GM21576 (cell line): Measurements from ENCODE around the gene GGT6.

Experiments used
- ATAC-seq: cut with Tn5 transposase; IDR thresholded peaks from one replicate; pipeline ENCODE4 v1.9.1; 2021; ENCODE audit warnings: mild to moderate bottlenecking, moderate library complexity; ENCODE audit not compliant: unreplicated experiment

Gene GGT6

DNA sequence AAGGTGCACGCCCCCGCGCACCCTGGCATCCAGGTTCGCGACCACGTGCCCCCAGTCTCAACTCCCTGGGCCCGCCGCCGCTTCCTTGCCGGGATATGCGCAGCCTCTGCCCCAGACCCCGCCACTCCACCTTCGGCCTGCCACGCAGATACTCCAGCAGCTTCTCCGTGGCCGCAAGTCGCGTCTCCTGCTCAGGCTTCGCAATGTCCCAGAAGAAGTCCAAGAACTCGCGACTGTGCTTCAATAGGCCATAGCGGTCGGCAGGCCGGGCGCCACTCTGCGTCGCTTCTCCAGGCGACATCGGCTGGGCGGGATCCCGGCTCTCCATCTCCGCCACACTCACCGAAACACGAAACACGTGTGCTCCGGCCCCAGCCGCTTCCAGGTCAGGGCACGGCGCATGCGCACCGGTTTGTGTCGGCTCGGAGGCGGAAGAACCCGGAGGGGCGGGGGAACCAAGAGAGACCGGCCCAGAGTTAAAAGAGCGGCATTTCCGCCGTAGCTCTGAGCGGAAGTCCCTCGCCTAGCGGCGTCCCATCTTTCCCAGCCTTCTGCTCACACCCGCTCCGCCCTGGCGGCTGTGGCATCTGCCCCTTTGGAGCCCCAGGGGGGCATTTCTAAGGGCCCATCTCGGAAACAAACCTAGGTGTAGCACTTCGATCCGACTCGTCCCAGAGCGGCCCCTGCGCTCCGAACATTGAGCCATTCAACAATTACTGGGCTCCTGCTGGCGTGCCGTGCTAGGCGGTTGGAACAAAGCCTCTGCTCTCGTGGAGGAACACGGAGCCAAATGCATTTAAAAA lies 5.2 kb downstream of the GGT6 start, which contains the start of gene MYBBP1A:
MYBBP1A (minus strand) TSS at position 388 of the 803 bp plus-strand sequence; CDS start at position 328, 60 bp downstream.
- ATAC-seq, result peak; percentile 73

GRCh38 chr17:4554441-4554996 lies 5.9 kb downstream of the GGT6 start:
- no peak for ATAC-seq

DNA sequence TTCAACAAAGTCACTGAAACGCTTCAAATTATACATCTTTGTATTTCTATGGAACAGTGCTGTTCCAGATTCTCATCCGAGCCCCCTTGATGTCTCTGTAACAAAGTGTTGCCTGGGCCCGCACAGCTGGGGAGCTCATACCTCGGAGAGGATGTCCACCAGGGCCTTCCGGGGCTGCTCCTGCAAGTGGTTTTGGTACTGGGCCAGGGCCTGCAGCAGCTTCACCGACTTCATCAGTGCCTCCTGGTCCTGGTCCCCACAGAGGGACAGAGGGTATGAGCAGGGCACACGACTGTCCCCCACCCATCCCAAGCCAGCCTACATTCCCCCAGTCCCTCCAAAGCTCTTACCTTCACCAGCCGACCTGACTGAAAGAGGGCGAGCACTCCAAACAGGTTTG lies 6.7 kb downstream of the GGT6 start:
- ATAC-seq, result no peak

GRCh38 chr17:4551796-4552525 lies 8.4 kb downstream of the GGT6 start:
- no peak for ATAC-seq

GRCh38 chr17:4551141-4551540 lies 9.2 kb downstream of the GGT6 start:
- no peak for ATAC-seq

DNA sequence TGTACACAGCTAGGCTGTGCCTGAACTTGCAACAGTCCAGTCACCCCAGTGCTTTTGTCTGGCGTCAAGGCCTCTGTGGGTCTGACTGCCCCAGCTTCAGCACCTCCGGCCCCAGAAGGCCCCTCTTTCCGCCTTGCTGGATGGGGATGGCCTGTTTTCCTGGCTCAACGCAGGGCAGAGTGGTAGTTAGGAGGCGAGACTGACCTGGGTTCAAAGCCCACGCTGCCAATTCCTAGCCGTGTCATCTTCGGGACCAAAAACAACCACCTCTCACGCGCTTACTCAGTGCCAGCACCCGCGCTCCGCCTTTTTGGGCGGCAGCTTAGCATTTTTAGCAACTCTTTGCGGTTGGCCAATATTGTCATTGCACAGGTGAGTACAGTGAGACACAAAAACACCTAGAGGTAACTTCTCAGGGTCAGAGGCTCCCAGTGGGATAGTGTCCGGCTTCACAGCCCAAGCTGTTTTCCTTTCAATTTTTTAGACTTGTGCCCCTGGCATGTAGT lies 9.8 kb downstream of the GGT6 start:
- no peak for ATAC-seq

- ATAC-seq, result no peak
These were observed 10.4 kb downstream of the GGT6 start for GRCh38 chr17:4549781-4550533.

GRCh38 chr17:4548721-4549531 lies 11.5 kb downstream of the GGT6 start:
- ATAC-seq, result no peak

GRCh38 chr17:4548061-4548461 lies 12.3 kb downstream of the GGT6 start:
- ATAC-seq, result no peak

- ATAC-seq, result no peak
These were observed 13.1 kb downstream of the GGT6 start for GRCh38 chr17:4547118-4547906.

DNA sequence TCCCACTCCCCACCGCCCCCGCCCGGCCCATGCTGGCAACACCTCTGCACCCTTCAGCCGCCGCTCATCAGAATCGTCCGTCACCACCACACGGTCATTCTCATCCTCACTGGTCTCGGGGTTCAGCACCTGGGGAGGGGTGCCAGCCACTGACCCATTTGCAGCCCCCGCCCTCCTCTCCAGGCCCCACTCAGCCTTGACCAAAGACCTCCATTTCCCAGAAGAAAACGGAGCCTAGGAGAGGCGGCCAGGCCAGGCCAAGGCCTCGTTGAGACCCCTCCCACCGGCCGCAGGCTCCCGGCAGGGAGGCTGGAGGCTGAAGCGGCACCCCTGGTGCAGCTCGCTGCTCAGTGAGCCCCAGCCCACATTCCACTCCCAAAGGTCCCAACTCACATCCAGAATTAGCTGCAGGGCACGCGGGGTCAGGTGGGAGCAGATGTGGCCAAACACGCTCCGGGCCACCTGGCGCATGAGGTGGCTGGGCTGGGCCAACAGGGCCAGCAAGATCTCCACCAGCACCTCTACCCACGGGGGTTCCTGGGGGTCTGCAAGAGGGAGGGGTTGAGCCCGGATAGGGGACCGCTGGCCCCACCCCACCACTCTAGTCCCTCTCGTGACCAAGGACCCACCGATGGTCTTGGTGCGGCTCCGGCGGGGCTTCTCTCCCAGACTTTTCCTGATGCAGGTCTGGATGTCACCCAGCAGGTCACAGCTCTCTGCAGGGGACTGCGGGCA lies 15.0 kb downstream of the GGT6 start:
- ATAC-seq, result no peak

DNA sequence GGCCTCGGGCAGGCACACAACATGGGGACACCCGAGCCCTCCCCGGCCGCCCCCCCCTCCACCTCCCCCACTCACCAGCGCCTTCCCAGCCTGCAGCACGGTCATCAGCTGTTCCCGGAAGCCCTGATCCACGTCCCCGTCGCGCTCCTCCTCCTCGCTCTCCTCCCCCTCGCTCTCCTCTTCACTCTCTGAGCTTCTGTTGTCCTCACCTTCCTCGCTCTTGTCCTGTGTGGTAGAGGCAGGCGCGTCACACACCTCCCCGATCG lies 15.5 kb downstream of the GGT6 start:
- ATAC-seq, result no peak

DNA sequence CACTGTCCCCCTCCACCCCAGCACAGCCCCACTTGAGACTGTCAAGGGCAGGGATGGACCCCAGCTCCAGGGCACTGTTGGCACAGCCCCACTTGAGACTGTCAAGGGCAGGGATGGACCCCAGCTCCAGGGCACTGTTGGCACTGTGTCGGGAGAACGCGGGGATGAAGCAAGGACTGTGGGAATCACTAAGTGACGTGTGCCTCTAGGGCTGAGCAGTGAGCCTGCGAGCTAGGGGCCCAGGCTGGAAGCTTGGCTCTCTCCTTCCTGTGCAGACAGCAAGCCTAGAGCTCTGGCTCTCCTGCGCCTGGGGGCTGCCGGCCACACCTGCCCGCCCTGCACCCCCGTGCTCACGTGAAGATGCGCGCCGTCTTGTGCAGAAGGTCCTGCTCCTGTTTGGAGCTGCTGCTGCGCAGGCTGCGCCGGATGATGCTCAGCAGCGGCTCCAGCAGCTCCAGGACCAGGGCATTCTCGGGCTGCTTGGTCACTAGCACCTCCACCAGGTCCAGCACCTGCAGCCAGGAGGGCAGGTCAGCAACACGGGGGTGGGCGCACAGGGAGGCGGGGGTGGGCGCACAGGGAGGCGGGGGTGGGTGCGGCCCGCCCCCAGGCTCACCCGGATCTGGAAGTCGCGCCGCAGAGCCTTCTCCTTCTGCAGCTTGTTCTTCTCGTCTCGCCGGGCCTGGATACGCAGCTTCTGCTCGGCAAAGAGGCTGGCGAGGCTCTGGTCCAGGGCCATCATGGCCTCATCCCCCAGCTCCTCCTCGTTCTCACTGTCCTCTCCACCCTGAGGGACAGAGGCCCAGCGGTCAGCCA lies 16.0 kb downstream of the GGT6 start:
- no peak for ATAC-seq

GRCh38 chr17:4543557-4544026 lies 16.8 kb downstream of the GGT6 start:
- no peak for ATAC-seq

- no peak for ATAC-seq
These were observed 17.6 kb downstream of the GGT6 start for GRCh38 chr17:4542726-4543191.

DNA sequence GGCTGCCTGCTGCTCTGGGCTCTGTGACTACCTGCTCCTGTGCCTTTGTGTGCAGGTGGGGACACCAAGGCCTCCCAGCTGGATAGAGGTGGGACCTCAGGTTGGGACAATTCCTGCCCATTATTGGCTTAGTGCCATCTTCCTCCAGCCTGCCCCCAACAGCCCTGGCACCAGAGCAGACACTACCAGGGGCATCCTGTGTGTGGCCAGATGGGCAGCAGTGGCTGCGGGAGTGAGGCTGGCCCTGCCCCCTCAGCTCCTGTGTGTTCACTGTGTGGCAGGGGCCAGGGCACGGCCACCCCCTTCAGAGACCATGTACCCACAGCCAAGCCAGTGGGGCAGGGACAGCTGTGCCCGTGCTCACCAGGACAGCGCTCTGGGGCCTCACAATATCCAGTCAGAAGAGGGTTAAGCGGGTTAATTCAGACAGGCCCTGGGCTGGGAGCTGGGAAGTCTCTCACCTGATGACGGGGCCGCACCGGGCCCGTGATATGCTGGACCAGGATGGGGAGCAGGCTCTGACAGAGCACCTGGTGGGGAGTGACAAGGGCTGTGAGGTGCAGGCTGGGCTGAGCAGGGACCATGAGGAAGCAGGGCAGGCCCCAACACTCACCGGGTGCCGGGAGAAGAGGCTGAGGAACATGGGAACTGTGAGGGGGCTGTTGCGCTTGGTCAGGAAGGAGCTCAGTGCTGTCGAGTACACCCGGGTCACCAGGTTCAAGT lies 18.2 kb downstream of the GGT6 start:
- no peak for ATAC-seq

DNA sequence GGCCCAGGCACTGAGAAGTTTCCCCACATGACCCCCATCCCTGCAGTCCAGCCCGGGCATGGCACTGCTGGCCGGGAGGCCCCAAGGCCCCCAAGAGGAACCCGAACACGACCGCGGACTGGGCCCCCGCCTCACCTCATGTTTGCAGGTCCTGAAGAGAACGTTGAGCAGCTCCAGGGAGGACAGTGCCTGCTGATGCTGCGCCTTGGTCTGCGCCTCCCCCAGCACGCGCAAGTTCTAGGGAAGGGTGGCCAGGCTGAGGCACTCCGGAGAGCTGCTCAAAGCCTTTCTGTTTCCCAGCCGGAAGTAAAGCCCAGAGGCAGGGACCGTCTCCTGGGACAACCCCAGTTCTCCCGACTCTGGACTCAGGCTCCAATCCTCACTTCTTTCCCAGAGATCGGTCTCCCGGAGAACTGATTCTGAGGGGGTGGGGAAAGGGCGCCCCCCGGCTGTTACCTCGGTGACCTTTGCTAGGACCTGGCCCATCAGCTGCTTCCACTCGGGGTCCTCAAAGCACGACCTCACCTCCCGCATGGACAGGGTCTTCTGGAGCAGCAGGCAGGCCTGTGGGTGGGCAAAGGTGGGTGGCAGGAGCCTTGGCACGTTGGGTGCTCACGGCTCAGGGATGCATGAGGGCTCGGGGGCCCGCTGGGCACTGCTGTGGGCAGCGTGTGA lies 18.9 kb downstream of the GGT6 start:
- no peak for ATAC-seq
